HG03108 (cell line): ENCODE data around the gene DPP6.

ENCODE experiments used
- ATAC-seq: cut with Tn5 transposase; IDR thresholded peaks from one replicate; pipeline ENCODE4 v1.9.1; 2021; ENCODE audit warnings: moderate library complexity; ENCODE audit not compliant: unreplicated experiment

Gene DPP6

GRCh38 chr7:154440058-154440457 is 387.9 kb downstream of the DPP6 start:
- ATAC-seq = no peak

GRCh38 chr7:154440651-154441050 is 388.5 kb downstream of the DPP6 start:
- ATAC-seq = no peak

- ATAC-seq = no peak
Observed at GRCh38 chr7:154441811-154442210, 389.6 kb downstream of the DPP6 start.

- ATAC-seq = no peak
Observed at GRCh38 chr7:154442939-154443338, 390.7 kb downstream of the DPP6 start.

GRCh38 chr7:154450451-154450850 is 398.3 kb downstream of the DPP6 start:
- ATAC-seq = no peak

- no peak for ATAC-seq
Observed at GRCh38 chr7:154451480-154452457, 399.6 kb downstream of the DPP6 start.

GRCh38 chr7:154463794-154464193 is 411.6 kb downstream of the DPP6 start:
- no peak for ATAC-seq

- ATAC-seq = no peak
Observed at GRCh38 chr7:154469652-154470051, 417.5 kb downstream of the DPP6 start.

GRCh38 chr7:154472343-154472742 is 420.1 kb downstream of the DPP6 start:
- no peak for ATAC-seq

- no peak for ATAC-seq
Observed at GRCh38 chr7:154473360-154473759, 421.2 kb downstream of the DPP6 start.

GRCh38 chr7:154474903-154475520 is 422.8 kb downstream of the DPP6 start:
- no peak for ATAC-seq

- no peak for ATAC-seq
Observed at GRCh38 chr7:154475864-154476263, 423.7 kb downstream of the DPP6 start.

- ATAC-seq = no peak
Observed at GRCh38 chr7:154480817-154481216, 428.6 kb downstream of the DPP6 start.

- ATAC-seq = no peak
Observed at GRCh38 chr7:154482863-154483262, 430.7 kb downstream of the DPP6 start.

GRCh38 chr7:154484406-154484805 is 432.2 kb downstream of the DPP6 start:
- no peak for ATAC-seq

GRCh38 chr7:154484943-154485342 is 432.7 kb downstream of the DPP6 start:
- no peak for ATAC-seq

GRCh38 chr7:154489897-154490296 is 437.7 kb downstream of the DPP6 start:
- no peak for ATAC-seq

- no peak for ATAC-seq
Observed at GRCh38 chr7:154493594-154493993, 441.4 kb downstream of the DPP6 start.

- ATAC-seq = no peak
Observed at GRCh38 chr7:154497751-154498150, 445.6 kb downstream of the DPP6 start.

- ATAC-seq = no peak
Observed at GRCh38 chr7:154503962-154504550, 451.9 kb downstream of the DPP6 start.

GRCh38 chr7:154504918-154505317 is 452.7 kb downstream of the DPP6 start:
- ATAC-seq = no peak

GRCh38 chr7:154505362-154505761 is 453.2 kb downstream of the DPP6 start:
- no peak for ATAC-seq
